ENCODE results near the gene PRDM9.
"Not testable (repeated sequence)": the region's sequence is repeated elsewhere in the genome, so short reads cannot be mapped to it uniquely, and the experiment has no call there.

PRDM9 gene

DNA sequence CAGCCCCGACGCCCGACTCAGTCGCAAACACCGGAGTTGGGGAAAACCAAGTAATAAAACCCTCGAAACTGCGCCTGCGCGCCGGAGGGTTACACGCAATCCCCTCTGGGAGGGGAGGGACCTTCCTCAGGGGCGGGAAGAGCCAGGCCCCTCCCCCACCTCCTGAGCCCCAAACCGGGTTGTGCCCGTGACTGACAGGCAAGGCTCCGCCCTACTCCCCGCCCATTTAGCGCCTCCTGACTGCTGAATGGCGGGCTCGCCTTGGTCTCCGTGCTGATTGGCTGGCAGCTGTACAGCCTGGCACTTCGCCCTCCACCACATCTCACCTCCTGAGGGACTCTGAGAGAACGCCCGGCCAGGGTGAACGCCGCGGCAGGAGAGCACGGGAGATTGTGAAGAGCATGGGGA is at the start of gene PRDM9:
Gene PRDM9 (plus strand): TSS at position 332 of the 408 bp plus-strand sequence. CDS start 1,425 bp downstream, outside the sequence.
- DNase-seq (ENCODE audit: low read depth) = no peak

DNA sequence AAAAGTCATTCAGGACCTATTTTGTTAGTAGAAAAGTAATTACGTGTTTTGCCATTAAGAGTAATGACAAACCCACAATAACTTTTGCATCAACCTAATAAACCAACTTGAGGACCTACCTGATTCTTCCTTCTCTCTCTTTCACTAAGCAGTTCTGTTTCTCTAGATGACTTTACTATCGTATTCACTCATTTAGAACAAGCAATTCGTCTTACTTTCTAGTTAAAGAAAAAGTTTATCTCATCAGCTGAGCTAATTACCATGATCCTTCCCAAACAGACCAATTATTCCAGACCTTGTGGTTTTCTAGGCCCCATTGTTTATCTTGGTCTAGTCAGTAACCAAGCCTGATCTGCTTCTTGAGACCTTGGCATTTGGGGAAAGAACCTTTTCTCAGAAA is 49.6 kb upstream of the PRDM9 start:
- DNase-seq (ENCODE audit: low read depth) = no peak

DNA sequence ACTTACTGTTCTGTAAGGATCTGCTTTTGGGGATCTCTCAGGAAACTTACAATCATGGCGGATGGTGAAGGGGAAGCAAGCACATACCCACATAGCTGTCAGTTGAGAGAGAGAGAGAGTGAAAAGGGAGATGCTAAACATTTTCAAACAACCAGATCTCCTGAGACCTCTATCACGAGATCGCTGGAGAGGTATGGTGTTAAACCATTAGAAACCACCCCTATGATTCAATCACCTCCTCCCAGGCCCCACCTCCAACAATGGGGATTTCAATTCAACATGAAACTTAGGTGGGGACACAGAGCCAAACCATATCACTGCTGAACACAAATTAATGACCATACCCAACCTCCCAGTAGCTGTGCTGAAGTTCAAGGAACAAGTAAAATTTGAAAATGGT is 48.2 kb upstream of the PRDM9 start:
- no peak for DNase-seq (ENCODE audit: low read depth)

GRCh38 chr5:23461576-23461975 is 45.8 kb upstream of the PRDM9 start:
- no peak for DNase-seq (ENCODE audit: low read depth)

DNA sequence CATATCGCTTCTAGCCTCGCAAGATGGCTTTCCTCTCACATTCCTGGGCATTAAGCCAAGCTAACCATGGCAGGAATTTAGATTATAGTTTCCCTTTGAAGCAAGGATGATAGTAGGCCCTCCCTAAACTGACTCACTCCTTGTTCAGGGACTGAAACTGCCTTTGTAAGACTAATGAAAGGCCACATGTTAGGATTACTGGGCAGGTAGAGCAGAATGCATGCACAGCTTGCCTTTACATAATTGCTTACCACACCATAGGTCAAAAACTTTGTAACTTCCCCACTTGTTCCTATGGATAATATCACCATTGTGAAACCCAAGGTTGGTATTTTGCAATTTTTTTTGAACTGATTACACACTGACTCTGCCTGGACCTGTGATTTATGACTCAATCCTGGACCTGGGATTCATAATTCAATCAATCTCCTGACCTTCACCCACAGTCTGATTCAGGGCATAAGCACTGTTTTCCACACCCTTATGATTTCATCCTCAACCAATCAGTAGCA is 41.0 kb upstream of the PRDM9 start:
- no peak for DNase-seq (ENCODE audit: low read depth)

- no peak for DNase-seq (ENCODE audit: low read depth)
Observed at GRCh38 chr5:23468658-23469057, 38.8 kb upstream of the PRDM9 start.

DNA sequence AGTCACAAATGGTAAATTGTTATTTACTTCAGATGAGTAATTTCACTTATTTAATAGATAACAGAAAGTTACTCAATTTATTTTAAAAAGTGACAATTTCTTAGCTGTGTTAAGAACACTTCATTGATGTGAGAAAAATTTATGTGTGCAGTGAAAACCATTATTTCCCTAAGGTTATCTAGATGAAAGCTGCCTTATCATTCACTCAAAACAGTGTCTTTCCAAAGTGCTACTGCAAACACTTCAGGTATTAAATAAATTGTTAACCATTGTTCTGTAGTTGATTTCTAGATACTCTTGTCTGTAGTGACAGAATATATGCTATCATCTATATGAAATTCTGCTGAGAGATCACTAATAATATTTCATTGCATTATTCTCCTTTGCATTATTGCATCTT is 33.5 kb upstream of the PRDM9 start:
- no peak for DNase-seq (ENCODE audit: low read depth)

- DNase-seq (ENCODE audit: low read depth) = no peak
Observed at GRCh38 chr5:23474315-23474714, 33.1 kb upstream of the PRDM9 start.

GRCh38 chr5:23476580-23476979 is 30.8 kb upstream of the PRDM9 start:
- no peak for DNase-seq (ENCODE audit: low read depth)

DNA sequence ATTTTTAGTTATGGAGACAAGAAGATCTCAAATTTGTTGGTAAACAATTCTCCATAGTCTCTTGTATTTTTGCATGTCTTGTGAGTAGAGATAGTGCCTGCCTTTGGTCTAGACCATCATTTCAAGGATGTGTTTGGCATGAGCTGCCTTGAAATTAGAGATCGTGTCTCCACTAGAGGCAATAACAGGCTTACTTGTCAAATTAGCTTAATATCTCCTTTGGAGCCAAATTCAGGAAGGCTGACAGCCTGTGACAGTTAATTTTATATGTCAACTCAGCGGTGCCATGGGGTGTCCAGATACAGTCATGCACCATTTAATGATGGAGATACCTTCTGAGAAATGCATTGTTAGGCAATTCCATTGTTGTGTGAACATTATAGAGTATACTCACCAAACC is 24.8 kb upstream of the PRDM9 start:
- no peak for DNase-seq (ENCODE audit: low read depth)

DNA sequence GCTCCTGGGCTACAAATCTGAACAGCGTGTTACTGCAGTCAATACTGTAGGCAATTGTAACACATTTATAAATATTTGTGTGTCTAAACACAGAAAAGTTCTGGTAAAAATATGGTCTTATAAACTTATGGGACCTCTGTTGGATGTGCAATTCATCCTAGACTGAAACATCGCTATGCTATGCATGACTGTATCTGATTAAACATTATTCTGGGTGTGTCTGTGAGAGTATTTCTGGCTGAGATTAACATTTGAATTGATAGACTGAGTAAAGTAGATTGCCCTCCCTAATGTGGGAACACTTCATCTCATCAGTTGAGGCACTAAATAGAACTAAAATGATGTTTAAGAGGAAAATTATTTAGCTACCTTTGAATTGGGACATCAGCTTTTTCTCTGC is 24.3 kb upstream of the PRDM9 start:
- DNase-seq (ENCODE audit: low read depth) = no peak

GRCh38 chr5:23484096-23484495 is 23.3 kb upstream of the PRDM9 start:
- no peak for DNase-seq (ENCODE audit: low read depth)

GRCh38 chr5:23486227-23486626 is 21.2 kb upstream of the PRDM9 start:
- not testable (repeated sequence) for DNase-seq (ENCODE audit: low read depth)

GRCh38 chr5:23490993-23491392 is 16.4 kb upstream of the PRDM9 start:
- no peak for DNase-seq (ENCODE audit: low read depth)

- DNase-seq (ENCODE audit: low read depth) = no peak
Observed at GRCh38 chr5:23494558-23494957, 12.9 kb upstream of the PRDM9 start.

DNA sequence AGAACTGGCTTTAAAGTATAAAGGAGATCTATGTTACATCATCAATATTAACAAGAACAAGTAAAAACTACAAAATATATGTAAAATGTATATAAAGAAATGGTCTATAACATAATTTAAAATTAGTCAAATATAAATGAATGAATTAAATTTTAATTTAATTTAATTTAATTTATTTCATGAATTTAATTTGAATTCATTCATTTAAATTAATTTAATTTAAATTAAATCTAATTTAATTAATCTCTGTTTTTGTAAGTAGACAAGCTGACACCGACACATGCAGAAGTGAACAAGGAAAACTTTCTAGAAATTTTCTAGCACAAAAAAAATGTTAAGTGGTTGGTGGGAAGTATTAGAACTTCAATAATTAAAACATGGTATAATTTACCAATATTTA is 10.8 kb upstream of the PRDM9 start:
- no peak for DNase-seq (ENCODE audit: low read depth)

- DNase-seq (ENCODE audit: low read depth) = no peak
Observed at GRCh38 chr5:23506329-23507236, 826 bp upstream of the PRDM9 start.

DNA sequence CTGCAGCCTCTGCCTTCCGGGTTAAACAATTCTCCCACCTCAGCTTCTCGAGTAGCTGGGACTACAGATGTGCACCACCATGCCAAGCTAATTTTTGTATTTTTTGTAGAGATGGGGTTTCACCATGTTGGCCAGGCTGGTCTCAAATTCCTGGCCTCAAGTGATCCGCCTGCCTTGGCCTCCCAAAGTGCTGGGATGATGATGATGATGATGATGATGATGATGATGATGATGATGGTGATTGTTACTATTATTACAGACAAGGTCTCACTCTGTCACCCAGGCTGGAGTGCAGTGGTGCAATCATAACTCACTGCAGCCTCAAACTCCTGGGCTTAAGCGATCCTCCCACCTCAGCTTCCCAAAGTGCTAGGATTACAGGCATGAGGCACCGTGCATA is 3.0 kb downstream of the PRDM9 start:
- not testable (repeated sequence) for DNase-seq (ENCODE audit: low read depth)

DNA sequence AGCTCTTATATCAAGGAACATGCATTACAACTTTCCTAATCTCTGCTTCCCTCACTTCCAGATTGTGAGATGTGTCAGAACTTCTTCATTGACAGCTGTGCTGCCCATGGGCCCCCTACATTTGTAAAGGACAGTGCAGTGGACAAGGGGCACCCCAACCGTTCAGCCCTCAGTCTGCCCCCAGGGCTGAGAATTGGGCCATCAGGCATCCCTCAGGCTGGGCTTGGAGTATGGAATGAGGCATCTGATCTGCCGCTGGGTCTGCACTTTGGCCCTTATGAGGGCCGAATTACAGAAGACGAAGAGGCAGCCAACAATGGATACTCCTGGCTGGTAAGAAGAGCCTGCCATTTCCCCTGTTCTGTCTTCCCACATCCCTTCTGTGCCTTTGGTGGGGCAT is 15.1 kb downstream of the PRDM9 start:
- DNase-seq (ENCODE audit: low read depth) = no peak

DNA sequence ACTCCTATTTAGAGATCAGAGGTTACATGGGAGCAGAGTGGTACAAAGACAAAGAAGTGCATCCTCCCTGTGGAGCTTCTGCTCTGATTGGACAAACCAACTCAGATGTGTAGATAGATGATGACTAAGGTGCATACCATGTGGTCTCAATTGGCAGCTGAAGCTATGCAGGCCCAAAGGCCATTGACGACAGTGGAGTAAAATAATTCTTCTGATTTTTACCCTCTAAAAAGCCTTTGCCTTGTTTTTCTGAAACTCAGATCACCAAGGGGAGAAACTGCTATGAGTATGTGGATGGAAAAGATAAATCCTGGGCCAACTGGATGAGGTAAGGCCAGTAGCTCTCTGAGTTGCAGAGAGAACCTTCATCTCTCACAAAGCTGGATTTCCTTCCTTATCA is 15.6 kb downstream of the PRDM9 start:
- DNase-seq (ENCODE audit: low read depth) = no peak

DNA sequence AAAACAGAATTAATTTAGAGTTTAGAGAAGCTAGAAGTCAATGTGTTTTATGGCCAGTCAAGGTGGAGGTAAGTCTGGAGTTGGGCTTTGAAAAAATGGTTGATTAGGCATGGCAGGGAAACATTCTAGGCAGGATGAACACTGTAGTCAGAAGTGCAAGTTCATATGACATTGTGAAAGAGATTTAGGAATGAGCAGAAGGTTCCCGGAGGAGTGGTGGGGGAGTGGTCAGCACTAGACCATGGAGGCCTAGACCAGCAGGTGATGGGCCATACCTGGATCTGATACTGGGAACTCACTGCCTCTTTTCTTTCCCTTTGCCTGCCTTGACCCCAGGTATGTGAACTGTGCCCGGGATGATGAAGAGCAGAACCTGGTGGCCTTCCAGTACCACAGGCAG is 16.6 kb downstream of the PRDM9 start:
- DNase-seq (ENCODE audit: low read depth) = no peak

GRCh38 chr5:23525751-23526150 is 18.3 kb downstream of the PRDM9 start:
- no peak for DNase-seq (ENCODE audit: low read depth)

DNA sequence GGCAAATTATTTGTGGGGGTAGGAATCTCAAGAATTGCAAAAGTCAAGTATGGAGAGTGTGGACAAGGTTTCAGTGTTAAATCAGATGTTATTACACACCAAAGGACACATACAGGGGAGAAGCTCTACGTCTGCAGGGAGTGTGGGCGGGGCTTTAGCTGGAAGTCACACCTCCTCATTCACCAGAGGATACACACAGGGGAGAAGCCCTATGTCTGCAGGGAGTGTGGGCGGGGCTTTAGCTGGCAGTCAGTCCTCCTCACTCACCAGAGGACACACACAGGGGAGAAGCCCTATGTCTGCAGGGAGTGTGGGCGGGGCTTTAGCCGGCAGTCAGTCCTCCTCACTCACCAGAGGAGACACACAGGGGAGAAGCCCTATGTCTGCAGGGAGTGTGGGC is 19.2 kb downstream of the PRDM9 start:
- not testable (repeated sequence) for DNase-seq (ENCODE audit: low read depth)
